AML-193 (cell line): ENCODE data around the gene SMOC2.
"Not testable (repeated sequence)": the region's sequence is repeated elsewhere in the genome, so short reads cannot be mapped to it uniquely, and the experiment has no call there.

Experiments used
- DNase-seq, 2 experiments: peaks; one replicate each; lab custom pipeline; 2025; lab: John Stamatoyannopoulos, UW

Gene SMOC2

GRCh38 chr6:168538188-168538891 is 97.4 kb downstream of the SMOC2 start:
- DNase-seq, result not testable (repeated sequence)

GRCh38 chr6:168538892-168539811 is 98.2 kb downstream of the SMOC2 start:
- DNase-seq, result no peak

GRCh38 chr6:168540713-168541291 is 99.8 kb downstream of the SMOC2 start:
- DNase-seq, result no peak

GRCh38 chr6:168541307-168541706 is 100.3 kb downstream of the SMOC2 start:
- DNase-seq, result no peak

- no peak for DNase-seq
Observed at GRCh38 chr6:168542301-168542700, 101.3 kb downstream of the SMOC2 start.

- no peak for DNase-seq
Observed at GRCh38 chr6:168545428-168545827, 104.4 kb downstream of the SMOC2 start.

GRCh38 chr6:168546151-168546550 is 105.2 kb downstream of the SMOC2 start:
- DNase-seq, result no peak

- no peak for DNase-seq
Observed at GRCh38 chr6:168546730-168547129, 105.7 kb downstream of the SMOC2 start.

GRCh38 chr6:168550326-168550725 is 109.3 kb downstream of the SMOC2 start:
- no peak for DNase-seq

- DNase-seq, result no peak
Observed at GRCh38 chr6:168554472-168554871, 113.5 kb downstream of the SMOC2 start.

GRCh38 chr6:168554898-168555617 is 114.1 kb downstream of the SMOC2 start:
- no peak for DNase-seq

GRCh38 chr6:168555618-168556273 is 114.8 kb downstream of the SMOC2 start:
- DNase-seq, result no peak

- no peak for DNase-seq
Observed at GRCh38 chr6:168557512-168557911, 116.5 kb downstream of the SMOC2 start.

GRCh38 chr6:168558686-168559085 is 117.7 kb downstream of the SMOC2 start:
- DNase-seq, result no peak

- DNase-seq, result no peak
Observed at GRCh38 chr6:168559574-168560098, 118.7 kb downstream of the SMOC2 start.

- no peak for DNase-seq
Observed at GRCh38 chr6:168560126-168560525, 119.1 kb downstream of the SMOC2 start.

- DNase-seq, result no peak
Observed at GRCh38 chr6:168562576-168563151, 121.7 kb downstream of the SMOC2 start.

GRCh38 chr6:168563656-168564055 is 122.7 kb downstream of the SMOC2 start:
- no peak for DNase-seq

GRCh38 chr6:168565112-168565511 is 124.1 kb downstream of the SMOC2 start:
- no peak for DNase-seq

GRCh38 chr6:168570211-168570610 is 129.2 kb downstream of the SMOC2 start:
- no peak for DNase-seq

GRCh38 chr6:168571268-168571667 is 130.3 kb downstream of the SMOC2 start:
- DNase-seq, result no peak
